Measurements from ENCODE around the gene RAPGEFL1. TPM values are rescaled to one million over a fixed set of nuclear protein-coding genes. Genes with fewer than 3 reads are reported as not detected.
"Not testable (repeated sequence)": the region's sequence is repeated elsewhere in the genome, so short reads cannot be mapped to it uniquely, and the experiment has no call there.

RAPGEFL1 gene
- total RNA-seq, 1 donor from 2014 or later: 3.7 TPM

DNA sequence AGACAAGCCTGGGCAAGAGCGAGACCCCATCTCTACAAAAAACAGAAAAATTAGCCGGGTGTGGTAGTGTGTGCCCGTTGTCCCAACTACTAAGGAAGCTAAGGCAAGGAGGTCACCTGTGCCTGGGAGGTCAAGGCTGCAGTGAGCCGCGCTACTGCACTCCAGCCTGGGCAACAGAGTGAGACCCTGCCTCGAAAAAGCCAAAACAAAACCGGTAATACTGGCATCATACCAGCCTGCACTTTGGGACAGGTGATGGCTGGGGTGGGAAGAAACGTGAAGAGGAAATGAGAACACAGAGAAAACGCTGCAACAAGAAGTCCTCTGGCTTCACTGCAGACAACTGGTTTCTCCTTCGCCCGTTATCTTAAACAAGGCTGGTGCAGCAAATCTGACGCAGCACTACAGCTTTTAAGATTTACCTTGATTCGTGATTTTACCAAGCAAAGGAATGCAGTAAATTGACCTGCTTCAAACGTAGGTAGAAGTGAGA is 37.7 kb upstream of the RAPGEFL1 start:
- H3K27me3 ChIP-seq (ENCODE audit: low read depth): no peaks in the 10 kb centered on the region
- H3K4me1 ChIP-seq: peaks cover 43% of the 10 kb centered on the region
- no peaks in the 10 kb centered on the region for H3K9me3 ChIP-seq (replicated peaks)
- H3K4me3 ChIP-seq: peak overlapping the region; percentile 81
- H3K36me3 ChIP-seq: peaks cover 60% of the 10 kb centered on the region
- intact Hi-C loops (cut with micrococcal nuclease): no loop called here
- H3K27ac ChIP-seq (replicated peaks): peak overlapping the region; percentile 98
- DNase-seq: no peak
- TF ChIP-seq, protein P1, sequence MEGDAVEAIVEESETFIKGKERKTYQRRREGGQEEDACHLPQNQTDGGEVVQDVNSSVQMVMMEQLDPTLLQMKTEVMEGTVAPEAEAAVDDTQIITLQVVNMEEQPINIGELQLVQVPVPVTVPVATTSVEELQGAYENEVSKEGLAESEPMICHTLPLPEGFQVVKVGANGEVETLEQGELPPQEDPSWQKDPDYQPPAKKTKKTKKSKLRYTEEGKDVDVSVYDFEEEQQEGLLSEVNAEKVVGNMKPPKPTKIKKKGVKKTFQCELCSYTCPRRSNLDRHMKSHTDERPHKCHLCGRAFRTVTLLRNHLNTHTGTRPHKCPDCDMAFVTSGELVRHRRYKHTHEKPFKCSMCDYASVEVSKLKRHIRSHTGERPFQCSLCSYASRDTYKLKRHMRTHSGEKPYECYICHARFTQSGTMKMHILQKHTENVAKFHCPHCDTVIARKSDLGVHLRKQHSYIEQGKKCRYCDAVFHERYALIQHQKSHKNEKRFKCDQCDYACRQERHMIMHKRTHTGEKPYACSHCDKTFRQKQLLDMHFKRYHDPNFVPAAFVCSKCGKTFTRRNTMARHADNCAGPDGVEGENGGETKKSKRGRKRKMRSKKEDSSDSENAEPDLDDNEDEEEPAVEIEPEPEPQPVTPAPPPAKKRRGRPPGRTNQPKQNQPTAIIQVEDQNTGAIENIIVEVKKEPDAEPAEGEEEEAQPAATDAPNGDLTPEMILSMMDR (IDR thresholded peaks at IDR 0.05; ENCODE audit: borderline replicate concordance): no peak

DNA sequence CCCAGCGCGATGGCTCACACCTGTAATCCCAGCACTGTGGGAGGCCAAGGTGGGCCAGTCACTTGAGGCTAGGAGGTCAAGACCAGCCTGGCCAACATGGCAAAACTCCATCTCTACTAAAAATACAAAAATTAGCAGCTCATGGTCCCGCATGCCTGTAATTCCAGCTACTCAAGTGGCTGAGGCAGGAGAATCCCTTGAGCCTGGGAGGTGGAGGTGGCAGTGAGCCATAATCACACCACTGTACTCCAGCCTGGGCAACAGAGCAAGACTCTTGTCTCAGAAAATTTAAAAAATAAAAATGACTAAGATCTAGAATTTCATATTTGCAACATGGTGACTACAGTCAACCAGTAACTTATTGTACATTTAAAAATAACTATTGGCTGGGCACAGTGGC is 34.1 kb upstream of the RAPGEFL1 start:
- intact Hi-C loops (cut with micrococcal nuclease); H3K4me3 ChIP-seq; H3K27ac ChIP-seq (replicated peaks); H3K9me3 ChIP-seq (replicated peaks); DNase-seq; H3K27me3 ChIP-seq (ENCODE audit: low read depth): not testable (repeated sequence)
- Histone ChIP-seq H3K36me3 (peaks cover 63% of the 10 kb centered on the region), H3K4me1 (peaks cover 64% of the 10 kb centered on the region)

DNA sequence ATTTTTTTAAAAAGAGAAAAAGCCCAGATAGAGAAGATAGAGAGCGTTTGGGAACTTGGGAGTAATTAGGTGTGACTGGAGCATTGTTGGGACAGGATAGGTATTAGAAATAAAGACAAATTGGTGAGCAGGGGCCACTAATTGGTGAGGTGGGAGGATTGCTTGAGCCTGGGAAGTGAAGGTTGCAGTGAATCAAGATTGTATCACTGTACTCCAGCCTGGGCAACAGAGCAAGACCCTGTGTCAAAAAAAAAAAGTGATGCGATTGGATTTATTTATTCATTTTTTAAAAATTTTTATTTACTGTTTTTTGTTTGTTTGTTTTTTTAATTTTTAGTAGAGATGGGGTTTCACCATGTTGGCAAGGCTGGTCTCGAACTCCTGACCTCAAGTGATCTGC is 31.8 kb upstream of the RAPGEFL1 start:
- Histone ChIP-seq H3K36me3 (peaks cover 86% of the 10 kb centered on the region), H3K4me1 (peaks cover 66% of the 10 kb centered on the region)
- DNase-seq: no peak

DNA sequence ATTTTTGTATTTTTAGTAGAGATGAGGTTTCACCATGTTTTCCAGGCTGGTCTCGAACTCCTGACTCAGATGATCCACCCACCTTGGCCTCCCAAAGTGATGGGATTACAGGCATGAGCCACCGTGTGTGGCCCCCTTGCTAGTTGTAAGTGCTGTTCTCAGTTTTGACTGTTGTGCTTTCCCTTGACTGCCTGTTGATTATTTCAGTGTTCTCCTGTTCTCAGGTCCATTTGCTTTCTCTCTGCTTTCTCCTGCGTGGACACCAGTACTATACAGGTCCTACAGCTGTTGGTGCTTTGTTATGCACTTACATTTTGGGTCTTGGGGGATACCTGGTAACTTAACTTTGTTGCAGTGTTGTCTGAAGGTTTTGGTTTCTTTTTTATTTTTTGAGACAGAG is 28.7 kb upstream of the RAPGEFL1 start:
- H3K4me3 ChIP-seq: no peak overlapping the region
- peaks cover 51% of the 10 kb centered on the region for H3K4me1 ChIP-seq
- H3K27ac ChIP-seq (replicated peaks): no peak overlapping the region
- intact Hi-C loops (cut with micrococcal nuclease): no loop called here
- H3K27me3 ChIP-seq (ENCODE audit: low read depth): no peaks in the 10 kb centered on the region
- no peak for DNase-seq
- H3K9me3 ChIP-seq (replicated peaks): no peaks in the 10 kb centered on the region
- H3K36me3 ChIP-seq: peaks cover 95% of the 10 kb centered on the region
- TF ChIP-seq, protein P1 (IDR thresholded peaks at IDR 0.05; ENCODE audit: borderline replicate concordance): no peak

More for the DNA sequence above, 31.8 kb upstream of the RAPGEFL1 start:
- TF ChIP-seq, protein P1 (IDR thresholded peaks at IDR 0.05; ENCODE audit: borderline replicate concordance): no peak
- Histone ChIP-seq H3K9me3 (replicated peaks) (no peaks in the 10 kb centered on the region), H3K27me3 (ENCODE audit: low read depth) (no peaks in the 10 kb centered on the region), H3K4me3 (no peak overlapping the region), H3K27ac (replicated peaks) (no peak overlapping the region)
- intact Hi-C loops (cut with micrococcal nuclease): no loop called here

DNA sequence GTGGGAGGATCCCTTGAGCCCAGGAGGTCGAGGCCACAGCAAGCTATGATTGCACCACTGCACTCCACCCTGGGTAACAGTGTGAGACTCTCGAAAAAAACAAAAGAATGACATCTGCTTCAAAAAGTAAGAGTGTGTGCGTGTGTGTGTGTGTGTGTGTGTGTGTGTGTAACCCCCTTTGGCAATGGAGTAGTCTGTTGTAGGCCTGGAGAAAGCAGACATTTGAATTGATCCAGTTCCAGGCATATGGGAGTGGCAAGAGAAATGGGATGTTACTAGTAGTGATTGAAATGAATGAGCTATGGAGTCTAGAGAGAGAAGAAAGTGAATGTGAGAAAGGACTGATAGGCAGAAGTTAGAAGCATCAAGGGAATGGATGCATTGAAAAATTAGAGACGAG is 27.0 kb upstream of the RAPGEFL1 start:
- TF ChIP-seq, protein P1 (IDR thresholded peaks at IDR 0.05; ENCODE audit: borderline replicate concordance): no peak
- Histone ChIP-seq H3K36me3 (peaks cover 98% of the 10 kb centered on the region), H3K27ac (replicated peaks) (no peak overlapping the region), H3K27me3 (ENCODE audit: low read depth) (no peaks in the 10 kb centered on the region), H3K4me1 (peaks cover 58% of the 10 kb centered on the region), H3K9me3 (replicated peaks) (no peaks in the 10 kb centered on the region), H3K4me3 (no peak overlapping the region)
- intact Hi-C loops (cut with micrococcal nuclease): no loop called here
- DNase-seq: no peak

DNA sequence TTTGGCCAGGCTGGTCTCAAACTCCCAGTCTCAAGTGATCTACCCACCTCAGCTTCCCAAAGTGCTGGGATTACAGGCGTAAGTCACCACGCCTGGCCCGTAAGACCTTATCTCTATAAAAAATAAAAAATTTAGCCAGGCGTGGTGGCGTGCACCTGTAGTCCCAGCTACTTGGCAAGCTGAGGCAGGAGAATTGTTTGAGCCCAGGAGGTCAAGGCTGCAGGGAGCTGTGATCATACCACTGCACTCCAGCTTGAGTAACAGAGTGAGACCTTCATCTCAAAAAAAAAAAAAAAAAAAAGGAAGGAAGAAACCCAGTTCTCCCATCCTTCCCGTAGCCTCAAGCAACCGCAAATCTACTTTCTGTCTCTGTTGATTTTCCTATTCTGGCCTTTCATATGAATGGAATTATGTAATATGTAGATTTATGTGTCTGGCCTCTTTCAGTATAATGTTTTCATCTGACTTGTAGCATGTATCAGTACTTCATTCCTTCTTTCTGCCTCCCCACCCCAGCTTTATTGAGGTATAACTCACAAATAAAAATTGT is 25.8 kb upstream of the RAPGEFL1 start:
- no peak for DNase-seq
- H3K9me3 ChIP-seq (replicated peaks): no peaks in the 10 kb centered on the region
- H3K27me3 ChIP-seq (ENCODE audit: low read depth): no peaks in the 10 kb centered on the region
- H3K4me1 ChIP-seq: peaks cover 63% of the 10 kb centered on the region
- no peak overlapping the region for H3K27ac ChIP-seq (replicated peaks)
- H3K4me3 ChIP-seq: no peak overlapping the region
- peaks cover 89% of the 10 kb centered on the region for H3K36me3 ChIP-seq
- TF ChIP-seq, protein P1 (IDR thresholded peaks at IDR 0.05; ENCODE audit: borderline replicate concordance): no peak
- intact Hi-C loops (cut with micrococcal nuclease): no loop called here

Data from left ventricle myocardium inferior (tissue), 1 donor.